Ramos (cell line): ENCODE measurements around the gene ACTR1A.
"Not testable (repeated sequence)": the region's sequence is repeated elsewhere in the genome, so short reads cannot be mapped to it uniquely, and the experiment has no call there.

ENCODE experiments used
- in situ Hi-C: fragments of 300-500 bp; cut with MboI; formaldehyde crosslinking; loops from one replicate; pipeline ENCODE4 v1.14.3; 2022; ENCODE audit warnings: low sequenced_read_pairs; ENCODE audit not compliant: unreplicated experiment

ACTR1A gene

DNA sequence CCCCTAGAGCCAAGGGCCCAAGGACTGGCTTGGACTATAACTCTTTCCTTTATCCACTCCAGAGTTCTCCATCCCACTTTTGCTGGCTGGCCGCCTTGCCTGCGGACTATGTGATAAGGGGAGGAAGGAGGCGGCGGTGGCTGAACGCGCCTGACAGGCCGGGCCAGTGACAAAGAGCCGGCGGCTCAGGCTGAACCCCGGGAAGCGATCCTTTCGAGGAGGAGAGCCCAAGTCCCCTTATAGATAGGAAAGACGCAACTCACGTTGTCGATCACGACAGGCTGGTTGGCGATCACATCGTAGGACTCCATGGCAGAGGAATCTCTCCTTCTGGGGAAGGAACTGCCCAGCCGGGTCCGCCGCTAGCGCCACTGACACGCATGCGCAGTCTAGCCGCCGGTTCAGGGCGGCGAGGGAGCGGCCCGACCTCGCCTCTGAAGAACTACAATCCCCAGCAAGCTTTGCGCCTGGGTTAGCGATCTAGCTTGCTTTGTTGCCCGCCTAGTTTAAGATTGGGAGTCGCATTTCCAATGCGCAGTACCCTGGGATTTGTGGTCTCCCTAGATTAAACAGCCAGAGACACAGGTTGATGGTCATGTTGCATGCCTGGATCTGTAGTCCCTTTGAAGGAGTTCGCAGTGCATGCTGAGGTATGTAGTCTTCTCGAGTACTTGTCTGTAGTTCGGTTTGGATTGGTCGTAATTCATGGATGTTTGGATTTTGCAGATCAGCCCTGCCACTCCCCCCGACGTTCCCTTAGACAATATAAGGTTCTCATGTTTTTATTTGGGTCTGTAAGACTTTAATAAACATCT is at the start of gene ACTR1A:
ACTR1A (minus strand) TSS at position 376 of the 815 bp plus-strand sequence; CDS start at position 311, 65 bp downstream.
- in situ Hi-C loops = no loop called here

DNA sequence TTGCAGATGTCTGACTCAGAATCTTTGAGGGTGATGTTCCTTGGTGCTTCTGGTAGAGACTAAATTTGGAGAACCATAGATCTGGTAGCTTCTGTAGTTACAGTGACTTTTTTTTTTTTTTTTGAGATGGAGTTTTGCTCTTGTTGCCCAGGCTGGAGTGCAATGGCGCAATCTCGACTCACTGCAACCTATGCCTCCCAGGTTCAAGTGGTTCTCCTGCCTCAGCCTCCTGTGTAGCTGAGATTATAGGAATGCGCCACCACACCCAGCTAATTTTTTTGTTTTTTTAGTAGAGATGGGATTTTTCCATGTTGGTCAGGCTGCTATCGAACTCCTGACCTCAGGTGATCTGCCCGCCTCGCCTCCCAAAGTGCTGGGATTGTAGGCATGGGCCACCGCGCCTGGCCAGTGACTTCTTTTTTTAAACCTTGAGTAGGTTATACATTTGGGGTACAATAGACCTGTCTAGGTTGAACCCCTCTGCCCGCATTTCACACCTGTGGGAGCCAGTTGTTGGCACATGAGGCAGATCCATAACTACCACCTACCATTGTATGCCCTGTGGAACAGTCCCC is 48.2 kb upstream of the ACTR1A start:
- in situ Hi-C loops = no loop called here

DNA sequence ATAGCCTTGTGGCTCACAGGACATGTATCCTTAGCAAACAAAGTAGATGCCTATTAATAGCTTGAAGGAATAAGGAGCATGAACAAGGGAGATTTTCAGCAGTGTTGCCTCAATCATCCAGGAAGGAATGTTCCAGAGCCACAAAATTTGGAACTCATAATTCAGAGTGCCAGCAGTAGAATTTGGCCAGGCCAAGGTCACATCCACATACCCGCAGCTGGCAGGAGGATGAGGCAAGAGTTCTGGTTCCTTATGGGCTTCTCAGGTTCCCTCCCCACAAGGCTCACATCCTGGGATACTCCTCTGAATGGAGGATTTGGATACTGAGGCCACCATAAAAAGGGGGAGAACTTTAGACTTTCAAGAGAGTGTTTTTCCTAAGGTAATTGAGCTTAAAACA is 47.0 kb upstream of the ACTR1A start:
- in situ Hi-C loops = no loop called here

DNA sequence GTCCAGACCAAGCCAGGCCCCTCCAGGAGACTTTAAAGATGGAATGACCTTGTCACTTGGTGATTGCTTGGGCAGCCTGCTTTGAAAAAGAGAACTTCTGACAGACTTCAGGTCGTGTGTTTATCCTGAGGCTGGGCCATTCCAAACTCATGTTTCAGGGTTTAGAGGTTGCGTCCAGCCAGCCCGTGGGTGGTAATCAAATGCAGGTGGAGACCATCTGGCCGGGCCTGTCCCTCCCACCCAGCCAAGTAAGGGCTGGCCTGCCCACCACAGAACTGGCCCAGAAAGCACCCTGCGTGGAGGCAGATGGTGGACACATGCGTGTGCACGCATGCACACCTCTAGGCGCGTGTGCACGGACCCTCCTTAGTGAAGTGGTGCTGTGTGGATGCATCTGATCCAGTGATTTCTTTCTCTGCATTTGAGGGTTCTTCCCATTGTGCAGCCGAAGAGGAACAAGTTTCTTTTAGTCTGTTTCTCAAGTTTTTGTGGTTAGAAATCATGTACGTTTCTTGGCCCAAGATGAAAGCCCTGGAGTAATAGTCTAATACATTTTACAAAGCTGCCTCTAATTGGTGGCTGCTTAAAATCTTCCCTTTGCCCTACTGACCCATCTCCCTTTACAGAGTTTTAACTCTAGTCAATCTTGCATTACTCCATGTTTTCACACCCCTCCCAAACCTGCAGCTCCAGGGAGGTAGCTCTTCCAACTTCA is 44.3 kb upstream of the ACTR1A start:
- in situ Hi-C loops = no loop called here

DNA sequence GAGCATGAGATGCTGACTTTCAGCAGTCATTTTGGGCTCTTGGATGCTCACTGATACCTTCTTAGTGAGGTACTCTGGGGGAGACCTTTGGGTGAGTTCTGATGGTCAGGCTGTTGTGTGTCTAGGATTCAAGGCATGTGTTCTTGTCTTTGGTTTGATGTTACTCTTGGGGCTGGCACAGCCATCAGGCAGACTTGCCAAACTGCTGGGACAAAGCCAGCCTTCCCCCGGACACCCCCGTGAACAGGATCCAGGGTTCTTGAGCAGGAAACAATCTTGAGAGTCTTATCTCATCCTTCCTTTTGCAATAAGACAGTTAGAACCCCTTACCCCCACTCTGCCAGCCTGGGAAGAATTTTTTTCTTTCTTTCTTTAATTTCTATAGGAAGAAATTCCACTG is 43.5 kb upstream of the ACTR1A start:
- in situ Hi-C loops = no loop called here

DNA sequence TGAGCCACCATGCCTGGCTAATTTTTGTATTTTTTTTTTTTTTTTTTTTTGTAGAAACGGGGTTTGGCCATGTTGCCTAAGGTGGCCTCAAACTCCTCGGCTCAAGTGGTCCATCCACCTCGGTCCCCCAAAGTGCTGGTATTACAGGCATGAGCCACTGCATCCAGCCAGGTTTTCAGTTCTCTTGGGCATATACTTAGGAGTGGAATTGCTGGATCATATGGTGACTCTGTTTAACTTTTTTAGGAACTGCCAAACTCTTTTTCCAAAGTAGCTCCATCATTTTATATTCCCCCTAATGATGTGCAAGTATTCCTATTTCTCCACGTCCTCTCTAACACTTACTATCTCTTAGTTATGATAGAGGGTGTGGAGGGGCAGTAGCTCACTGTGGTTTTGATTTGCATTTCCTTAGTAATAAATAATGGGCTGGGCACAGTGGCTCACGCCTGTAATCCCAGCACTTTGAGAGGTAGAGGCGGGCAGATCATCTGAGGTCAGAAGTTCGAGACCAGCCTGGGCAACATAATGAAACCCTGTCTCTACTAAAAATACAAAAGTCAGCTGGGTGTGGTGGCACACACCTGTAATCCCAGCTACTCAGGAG is 42.9 kb upstream of the ACTR1A start:
- in situ Hi-C loops = no loop called here

DNA sequence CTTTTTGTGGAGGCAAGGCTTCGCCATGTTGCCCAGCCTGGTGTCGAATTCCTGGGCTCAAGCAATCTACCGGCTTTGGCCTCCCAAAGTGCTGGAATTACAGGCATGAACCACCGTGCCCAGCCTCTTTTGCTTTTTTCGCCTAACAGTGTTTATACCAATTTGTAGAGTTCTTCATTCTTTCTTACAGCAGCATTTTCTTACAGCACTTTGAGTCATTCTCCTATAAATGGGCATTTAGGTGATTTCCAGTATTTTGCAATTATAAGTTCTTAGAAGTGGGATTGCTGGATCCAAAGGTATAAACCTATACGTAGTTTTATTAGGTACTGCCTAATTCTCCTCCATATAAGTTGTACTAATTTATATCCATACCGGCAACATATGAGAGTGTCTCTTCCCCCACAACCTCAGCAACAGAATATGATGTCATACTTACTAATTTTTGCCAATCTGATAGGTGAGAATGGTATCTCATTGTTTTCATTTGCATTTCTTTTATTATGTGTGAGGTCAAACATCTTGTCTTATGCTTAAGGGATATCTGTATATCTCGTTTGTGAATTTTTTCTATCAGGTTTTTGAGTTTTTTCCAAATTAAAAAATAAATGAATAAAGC is 40.4 kb upstream of the ACTR1A start:
- in situ Hi-C loops = no loop called here

DNA sequence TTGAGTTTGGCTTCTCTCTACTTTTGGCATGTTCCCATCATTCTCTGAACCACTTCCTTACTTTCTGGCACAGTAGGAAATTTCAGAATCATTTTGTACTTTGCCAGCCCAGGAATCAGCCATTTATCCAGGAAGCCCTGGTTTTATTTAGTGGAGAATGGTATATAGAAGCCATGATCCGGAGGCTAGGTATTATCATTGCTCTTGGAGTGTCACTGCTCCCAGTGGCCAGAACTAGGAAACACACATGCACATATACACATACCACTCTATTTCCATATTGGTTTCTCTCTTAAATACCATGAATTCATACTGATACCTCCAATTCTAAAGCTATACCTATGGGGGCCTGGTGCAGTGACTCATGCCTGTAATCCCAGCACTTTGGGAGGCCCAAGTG is 37.5 kb upstream of the ACTR1A start:
- in situ Hi-C loops = no loop called here

DNA sequence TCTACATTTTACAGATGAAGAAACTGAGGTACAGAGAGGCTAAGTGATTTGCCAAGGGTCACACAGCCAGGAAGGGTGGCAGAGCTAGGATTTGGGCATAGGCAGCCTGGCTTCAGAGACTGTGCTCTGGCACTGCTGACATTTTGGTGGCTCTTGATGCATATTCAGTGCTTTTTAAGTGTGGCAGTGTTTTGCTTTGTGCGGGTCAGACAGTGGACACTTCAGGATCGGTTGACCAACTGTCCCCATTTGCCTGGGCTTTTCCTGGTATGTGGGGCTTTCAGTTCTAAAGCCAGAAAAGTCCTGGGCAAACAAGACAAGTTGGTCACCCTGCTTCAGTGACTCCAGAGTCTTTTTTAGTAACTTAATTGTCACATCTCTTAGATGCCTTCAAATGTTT is 36.3 kb upstream of the ACTR1A start:
- in situ Hi-C loops = no loop called here

DNA sequence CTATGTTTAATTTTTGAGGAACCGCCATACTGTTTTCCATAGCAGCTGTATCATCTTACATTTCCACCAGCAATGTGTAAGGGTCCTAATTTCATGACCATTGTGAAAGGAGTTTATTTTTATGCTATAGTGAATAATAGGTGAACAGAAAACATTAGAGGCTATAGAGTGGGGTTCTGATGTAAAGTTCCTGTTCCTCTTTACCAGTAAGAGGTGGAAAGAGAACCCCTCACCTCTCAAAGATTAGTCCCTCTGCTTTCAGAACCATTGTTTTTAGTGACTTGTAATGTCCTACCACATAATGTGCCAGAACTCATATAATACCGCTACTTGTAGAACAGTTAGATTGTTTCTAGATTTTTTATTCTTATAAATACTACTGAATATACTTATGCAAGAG is 35.4 kb upstream of the ACTR1A start:
- in situ Hi-C loops = no loop called here

DNA sequence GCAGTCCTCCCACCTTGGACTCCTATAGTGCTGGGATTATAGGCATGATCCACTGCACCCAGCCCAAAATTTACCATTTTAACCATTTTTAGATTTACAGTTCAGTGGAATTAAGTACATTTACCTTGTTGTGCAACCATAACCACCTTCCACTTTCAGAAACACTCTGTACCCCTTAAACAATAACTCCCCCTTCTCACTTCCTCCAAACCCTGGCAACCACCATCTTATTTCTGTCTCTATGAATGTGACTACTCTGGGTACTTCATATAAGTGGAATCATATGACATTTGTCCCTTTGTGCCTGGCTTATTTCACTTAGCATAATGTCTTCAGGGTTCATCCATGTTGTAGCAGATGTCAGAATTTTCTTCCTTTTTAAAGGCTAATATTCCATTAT is 34.9 kb upstream of the ACTR1A start:
- in situ Hi-C loops = no loop called here

DNA sequence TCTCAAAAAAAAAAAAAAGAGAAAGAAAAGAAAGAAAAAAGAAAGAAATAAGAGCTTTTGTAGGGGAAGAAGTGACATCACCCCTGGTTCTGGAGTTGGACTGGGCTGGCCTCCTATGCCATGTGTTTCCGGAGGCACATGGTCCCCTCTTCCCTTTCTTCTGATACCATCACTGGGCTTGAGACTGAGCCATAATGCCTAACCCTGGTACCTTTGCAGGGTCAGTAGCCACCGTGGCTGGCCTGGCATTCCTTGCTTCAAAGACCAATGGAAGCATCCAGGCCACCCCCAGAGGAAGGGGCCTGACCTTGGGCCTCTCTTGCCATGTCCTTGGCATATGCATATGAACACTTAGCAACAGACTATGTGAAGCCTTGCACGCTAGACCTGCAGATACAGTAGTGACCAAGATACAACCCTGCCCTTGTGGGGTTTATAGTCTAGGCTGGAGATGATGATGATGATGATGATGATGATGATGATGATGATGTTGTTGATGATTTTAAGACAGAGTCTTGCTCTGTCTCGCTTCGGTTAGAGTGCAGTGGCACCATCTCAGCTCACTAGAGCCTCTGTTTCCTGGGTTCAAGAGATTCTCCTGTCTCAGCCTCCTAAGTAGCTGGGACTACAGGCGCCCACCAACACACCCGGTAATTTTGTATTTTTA is 33.1 kb upstream of the ACTR1A start:
- in situ Hi-C loops = no loop called here

DNA sequence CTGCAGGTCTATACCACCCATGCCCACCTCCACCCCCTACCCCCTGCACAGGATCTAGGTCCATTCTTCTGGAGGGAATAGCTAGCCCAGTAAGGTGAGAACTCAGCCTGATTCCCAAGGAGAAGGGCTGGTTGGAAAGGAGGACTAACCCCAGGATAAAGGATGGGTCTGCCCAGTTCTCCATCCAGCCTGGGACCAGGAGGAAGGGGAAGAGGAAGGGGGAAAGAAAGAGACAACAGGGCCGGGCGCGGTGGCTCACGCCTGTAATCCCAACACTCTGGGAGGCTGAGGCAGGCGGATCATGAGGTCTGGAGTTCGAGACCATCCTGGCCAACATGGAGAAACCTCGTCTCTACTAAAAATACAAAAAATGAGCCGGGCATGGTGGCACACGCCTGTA is 32.5 kb upstream of the ACTR1A start:
- in situ Hi-C loops = not testable (repeated sequence)

DNA sequence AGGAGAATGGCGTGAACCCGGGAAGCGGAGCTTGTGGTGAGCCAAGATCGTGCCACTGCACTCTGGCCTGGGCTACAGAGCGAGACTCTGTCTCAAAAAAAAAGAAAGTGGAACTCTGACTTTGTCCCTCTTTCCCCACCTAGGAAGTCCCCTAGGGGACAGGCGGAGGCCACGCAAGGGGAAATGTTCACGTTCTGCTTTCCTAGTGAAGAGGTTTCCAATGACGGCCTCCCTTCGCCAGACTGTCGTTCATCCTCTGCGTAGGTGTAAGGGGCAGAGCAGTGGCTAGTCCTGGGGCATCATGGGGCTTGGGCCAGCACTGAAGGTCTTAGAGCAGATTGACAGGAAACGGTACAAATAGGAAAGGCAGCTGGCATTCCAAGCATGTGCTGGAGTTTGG is 31.8 kb upstream of the ACTR1A start:
- in situ Hi-C loops = no loop called here

DNA sequence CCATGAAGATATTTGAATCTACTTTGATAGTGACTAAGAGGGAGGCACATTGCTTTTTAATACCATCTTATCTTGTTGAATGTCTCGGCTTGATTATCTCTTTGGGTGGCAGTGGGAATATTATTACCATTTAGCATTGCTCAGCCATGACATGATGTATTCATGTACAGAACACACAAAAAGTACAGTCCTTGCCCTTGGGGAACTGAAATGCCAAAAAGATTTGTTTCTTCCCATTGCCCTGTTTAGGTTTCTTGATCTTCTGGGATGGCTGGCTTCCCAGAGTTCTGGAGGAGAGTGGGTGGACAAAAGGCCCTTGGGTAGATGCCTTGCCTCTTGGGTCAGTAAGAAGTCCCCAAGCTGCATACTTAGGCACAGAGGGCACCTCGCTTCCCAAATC is 25.0 kb upstream of the ACTR1A start:
- in situ Hi-C loops = no loop called here

DNA sequence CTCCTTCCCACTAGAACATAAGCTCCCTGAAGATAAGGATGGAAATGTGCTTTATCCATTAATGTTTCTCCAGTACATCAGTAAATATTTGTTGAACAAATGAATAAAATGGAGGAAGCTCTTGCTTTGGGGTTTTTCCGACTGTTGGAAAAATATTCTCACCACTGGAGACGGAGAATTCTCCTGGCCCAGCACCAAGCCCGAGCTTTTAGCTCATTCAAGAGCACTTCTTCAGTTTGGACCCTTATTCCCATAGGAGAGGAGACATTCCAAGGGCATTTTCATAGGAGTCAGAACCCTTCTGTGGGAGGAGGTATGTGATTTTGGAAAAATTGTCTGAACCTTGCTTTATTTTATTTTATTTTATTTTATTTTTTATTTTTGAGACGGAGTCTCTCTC is 22.2 kb upstream of the ACTR1A start:
- in situ Hi-C loops = no loop called here

DNA sequence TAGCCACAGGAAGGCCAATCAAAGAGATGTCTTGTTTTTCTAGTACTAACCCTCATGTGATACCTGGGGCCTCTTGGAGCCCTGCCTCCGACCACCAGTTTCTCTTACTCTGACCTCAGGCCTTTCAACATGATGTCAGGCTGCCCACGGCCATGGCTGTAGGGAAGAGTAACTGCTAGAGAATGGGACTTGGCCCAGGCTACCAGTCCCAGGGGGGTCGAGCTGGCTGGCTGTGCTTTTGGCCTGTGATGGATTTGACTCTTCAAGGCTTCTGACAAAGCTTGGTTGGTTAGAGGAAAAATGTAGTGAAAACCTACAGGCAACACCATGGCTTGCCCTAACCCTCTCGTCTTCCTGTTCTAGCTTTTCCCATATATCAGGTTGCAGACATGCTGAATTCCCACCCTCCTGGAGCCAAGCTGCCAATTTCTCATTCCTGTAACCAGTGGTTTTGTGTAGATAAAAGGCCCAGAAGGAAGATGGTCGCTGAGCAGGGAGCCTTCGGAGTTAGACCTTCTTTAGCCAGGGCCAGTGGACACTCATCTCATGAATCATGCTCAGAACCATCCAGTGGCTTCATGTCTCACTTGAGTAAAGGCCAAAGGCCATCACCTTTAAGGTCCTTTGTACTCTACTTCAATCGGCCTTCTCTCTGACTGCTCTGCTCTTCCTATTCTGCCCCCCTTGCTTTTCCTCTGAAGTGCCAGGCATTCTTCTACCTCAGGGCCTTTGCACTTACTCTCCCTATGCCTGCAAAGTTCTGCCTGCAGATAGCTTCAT is 20.9 kb upstream of the ACTR1A start:
- in situ Hi-C loops = no loop called here

DNA sequence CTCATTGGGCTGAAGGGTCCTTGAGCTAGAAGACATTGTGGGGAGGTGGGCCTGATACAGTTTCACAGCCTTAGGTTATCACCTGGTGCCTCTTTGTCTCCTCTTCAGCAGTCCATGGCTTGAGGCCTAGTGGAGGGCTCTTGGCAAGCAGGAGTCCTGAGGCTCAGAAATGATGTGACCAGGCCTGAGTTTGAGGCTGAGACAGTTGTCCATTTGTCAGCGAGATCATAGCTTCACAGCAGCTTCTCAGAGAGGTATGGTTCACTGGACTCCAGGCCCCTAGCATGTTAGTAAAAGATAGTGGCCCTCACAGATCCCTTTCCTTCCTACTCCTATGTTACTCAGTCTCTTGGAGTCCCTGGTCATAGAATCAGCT is 20.4 kb upstream of the ACTR1A start:
- in situ Hi-C loops = no loop called here

DNA sequence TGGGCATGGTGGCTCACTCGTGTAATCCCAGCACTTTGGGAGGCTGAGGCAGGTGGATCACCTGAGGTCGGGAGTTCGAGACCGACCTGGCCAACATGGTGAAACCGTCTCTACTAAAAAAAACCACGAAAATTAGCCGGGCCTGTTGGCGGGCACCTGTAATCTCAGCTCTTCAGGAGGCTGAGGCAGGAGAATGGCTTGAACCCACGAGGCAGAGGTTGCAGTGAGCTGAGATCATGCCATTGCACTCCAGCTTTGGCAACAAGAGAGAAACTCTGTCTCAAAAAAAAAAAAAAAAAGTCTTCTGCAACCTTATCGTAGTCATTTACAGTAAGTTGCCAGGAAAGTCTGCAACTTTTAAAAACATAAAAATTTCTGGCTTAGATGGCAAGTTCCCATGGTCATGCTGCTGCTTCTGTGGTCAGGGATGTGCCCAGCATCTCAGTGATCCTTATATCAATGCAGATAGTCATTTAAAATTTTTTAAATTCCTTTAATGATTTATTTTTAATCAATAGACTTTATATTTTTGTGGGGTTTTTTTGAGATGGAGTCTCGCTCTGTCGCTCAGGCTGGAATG is 16.8 kb upstream of the ACTR1A start:
- in situ Hi-C loops = no loop called here
